ENCODE results near the gene LRRC27.
A peak's percentile ranks its signal among the peaks of the same experiment; 100 is the strongest.
"Not testable (repeated sequence)": the region's sequence is repeated elsewhere in the genome, so short reads cannot be mapped to it uniquely, and the experiment has no call there.

Gene LRRC27

DNA sequence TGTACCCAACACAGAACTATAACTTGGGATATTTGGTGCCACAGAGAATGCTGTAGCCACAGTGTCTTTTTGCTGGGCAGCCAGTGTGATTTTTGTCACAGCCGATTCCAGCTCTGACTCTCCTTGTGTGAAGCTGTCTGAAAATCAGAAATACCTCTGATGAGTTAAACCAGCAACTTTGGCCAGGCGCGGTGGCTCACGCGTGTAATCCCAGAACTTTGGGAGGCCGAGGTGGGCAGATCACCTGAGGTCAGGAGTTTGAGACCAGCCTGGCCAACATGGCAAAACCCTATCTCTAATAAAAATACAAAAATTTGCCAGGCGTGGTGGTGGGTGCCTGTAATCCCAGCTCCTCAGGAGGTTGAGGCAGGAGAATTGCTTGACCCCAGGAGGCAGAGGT is 5.9 kb downstream of the LRRC27 start:
- DNase-seq (ENCODE audit: low read depth in 2 of 2) = not testable (repeated sequence)

DNA sequence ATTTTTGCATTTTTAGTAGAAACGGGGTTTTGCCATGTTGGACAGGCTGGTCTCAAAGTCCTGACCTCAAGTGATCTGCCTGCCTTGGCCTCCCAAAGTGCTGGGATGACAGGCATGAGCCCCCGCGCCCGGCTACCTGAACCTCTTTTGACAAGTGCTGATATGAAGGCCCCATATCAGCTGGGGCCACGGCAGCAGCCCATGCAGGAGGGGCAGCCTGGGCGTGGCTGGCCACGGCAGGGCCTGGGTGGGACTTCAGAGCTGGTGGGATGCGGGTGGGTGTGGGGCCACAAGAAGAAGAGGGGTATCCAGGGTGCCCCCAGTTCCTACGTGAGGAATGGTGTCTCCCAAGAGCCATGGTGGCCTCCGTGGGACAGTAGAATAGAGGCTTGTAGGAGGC is 6.9 kb downstream of the LRRC27 start:
- no peak for DNase-seq (ENCODE audit: low read depth in 2 of 2)

DNA sequence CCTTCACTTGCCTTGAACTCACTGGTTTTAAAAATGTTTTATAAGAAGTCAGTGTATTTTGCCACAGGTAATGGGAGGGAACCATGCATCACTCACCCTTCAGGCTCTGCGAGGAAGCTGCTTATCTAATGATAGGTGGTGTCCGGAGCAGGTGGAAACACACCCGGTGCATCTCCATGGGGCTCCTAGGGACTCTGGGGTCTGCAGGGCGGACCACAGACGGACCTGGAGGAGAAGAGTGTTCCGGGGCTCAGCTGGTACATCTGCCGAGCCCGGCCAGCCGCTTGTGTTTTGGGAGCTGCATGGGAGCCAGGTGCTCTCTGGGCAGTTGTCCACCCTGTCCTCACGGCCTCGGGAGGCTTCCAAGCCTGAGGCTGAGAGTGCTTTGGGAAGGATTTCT is 7.3 kb downstream of the LRRC27 start:
- DNase-seq (ENCODE audit: low read depth in 2 of 2) = no peak

DNA sequence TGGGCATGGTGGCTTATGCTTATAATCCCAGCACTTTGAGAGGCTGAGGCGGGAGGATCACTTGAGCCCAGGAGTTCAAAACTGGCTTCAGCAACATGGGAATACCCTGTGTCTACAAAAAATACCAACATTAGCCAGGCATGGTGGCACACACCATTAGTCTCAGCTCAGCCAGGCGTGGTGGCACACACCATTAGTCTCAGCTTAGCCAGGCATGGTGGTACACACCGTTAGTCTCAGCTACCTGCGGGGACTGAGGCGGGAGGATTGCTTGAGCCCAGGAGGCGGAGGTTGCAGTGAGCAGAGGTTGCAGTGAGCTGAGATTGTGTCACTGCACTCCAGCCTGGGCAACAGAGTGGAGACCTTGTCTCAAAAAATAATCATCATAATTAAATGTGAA is 9.0 kb downstream of the LRRC27 start:
- no peak for DNase-seq (ENCODE audit: low read depth in 2 of 2)

DNA sequence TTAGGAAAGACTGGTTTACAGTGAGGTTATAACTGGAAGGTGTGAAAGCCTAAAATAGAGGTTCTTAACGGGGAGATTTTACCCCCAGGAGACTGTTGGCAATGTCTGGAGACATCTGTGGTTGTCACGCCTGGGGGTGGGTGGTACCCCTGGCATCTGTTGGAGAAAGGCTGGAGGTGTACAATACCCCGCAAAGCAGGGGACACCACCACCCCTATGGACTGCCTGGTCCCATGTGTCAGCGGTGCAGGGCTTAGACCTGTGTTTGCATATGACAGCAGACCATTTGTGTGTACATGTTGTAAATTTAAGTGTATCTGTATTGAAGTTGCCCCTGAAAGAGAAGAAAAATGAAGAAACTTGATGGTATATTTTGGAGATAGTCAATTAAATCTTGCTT is 9.8 kb downstream of the LRRC27 start:
- no peak for DNase-seq (ENCODE audit: low read depth in 2 of 2)

DNA sequence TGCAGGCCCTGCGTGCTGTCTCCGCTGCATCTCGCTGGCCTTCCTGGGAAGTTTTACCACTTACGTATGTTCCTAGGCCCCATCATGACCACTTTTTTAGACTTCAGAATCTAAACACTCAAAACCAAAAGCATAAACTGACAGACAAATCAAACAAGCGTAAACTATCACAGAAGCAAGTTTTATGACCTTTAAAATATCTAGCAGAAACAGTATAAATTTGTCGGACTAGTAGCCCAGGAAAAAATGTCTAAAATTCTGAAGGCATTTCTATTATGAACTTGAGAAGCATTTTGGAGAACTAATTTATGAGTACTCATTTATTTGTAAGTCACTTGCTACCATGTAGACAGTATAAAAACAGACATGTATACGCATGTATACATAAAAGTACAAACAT is 10.6 kb downstream of the LRRC27 start:
- no peak for DNase-seq (ENCODE audit: low read depth in 2 of 2)

DNA sequence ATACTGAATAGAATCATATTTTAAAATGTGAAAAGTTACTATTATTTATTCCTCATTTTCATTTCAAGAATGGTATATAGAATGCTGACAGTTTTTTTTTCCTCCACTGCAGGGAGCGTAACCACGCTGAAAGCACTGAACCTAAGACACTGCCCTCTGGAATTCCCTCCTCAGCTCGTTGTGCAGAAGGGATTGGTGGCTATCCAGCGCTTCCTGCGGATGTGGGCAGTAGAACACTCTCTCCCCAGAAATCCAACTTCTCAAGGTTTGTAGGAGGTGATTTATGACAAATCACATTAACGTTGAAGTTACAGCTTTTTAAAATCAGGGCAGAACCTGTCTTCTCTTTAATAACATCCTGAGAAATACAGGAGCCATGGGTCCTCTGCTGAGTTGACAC is 12.4 kb downstream of the LRRC27 start:
- no peak for DNase-seq (ENCODE audit: low read depth in 2 of 2)

DNA sequence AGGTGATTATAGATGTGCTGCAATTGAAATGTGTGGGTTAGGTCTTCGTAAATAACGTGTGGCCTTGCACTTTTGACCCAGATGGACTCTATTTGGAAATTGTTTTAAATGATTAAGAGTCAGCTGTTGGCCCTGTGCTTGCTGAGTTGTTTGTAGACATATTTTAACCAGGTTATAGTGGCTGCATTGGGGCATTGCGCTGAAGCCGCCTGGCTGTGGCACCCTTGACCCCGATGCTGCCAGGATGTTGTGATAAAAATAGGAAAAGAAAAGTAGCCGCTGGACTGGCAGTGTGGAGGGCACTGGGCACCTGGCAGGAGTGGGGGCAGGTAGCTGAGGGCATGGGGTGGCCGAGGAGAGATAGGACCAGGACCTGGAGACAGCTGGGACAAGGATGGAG is 13.4 kb downstream of the LRRC27 start:
- no peak for DNase-seq (ENCODE audit: low read depth in 2 of 2)

DNA sequence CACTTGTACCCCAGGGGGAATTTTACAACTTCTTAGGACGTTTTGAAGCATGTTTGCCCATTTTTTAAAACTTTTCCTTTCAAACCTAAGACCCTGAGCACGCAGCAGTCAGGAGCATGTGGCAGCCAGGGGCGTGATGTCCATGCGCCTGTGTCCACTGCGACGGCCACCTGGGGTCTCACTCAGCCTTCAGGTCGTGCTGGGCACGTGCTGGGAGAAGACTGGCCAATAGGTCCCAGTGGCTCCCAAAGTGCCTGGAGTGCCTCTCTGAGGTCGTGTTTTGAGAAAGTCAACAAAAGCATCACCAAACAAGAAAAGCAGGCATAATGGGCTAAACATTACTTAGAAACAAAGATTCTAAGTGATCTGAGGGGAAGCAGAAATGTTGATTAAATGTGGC is 14.8 kb downstream of the LRRC27 start:
- no peak for DNase-seq (ENCODE audit: low read depth in 2 of 2)

DNA sequence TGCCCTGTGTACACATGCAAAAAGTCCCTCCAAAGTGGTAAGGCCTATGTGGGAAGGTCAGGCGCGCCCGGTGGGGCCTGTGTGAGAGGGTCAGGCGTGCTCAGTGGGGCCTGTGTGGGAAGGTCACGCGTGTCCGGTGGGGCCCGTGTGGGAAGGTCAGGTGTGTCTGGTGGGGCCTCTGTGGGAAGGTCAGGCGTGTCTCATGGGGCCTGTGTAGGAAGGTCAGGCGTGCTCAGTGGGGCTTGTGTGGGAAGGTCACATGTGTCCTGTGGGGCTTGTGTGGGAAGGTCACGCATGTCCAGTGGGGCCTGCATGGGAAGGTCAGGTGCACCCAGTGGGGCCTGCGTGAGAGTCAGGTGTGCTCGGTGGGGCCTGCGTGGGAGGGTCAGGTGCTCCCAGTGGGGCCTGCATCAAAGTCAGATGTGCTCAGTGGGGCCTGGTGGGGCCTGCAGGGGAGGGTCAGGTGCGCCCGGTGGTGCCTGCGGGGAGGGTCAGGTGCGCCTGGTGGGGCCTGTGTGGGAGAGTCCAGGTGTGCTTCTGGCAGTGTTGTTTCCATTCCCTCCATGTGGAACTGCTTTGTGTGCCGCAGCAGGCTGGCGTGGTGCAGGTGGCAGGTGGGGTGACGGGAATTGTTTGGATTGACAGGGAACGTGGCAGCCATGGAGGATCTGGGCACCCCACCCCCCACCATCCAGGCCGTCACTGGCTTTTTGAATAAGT is 15.4 kb downstream of the LRRC27 start:
- DNase-seq (ENCODE audit: low read depth in 2 of 2) = no peak

DNA sequence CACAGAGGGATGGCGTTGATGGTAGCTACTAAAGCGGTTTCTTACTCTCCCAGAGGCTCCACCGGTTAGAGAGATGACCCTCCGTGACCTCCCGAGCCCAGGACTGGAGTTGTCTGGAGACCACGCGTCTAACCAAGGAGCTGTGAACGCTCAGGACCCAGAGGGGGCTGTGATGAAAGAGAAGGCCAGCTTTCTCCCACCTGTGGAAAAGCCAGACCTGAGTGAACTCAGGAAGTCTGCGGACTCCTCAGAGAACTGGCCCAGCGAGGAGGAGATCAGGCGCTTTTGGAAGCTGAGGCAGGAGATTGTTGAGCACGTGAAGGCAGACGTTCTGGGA is 15.9 kb downstream of the LRRC27 start:
- no peak for DNase-seq (ENCODE audit: low read depth in 2 of 2)

DNA sequence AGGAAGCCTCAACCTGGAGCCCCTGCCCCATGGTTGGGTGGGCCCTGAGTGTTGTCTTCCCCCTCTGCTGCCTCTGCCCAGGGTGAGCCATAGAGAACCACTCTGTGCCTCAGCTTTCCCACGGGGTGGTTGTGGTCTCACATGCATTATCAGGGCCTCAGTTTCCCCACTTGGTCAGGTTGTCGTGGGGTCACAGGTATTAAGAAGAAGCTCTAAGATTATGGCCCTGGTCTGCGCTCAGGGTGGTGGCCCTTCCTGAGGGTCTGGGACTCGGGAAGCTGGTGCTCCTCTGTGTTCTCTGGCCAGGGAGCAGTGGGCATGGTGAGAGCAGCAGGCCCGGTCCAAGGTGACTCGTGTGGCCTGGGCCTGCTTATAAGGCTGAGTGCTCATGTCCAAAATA is 17.8 kb downstream of the LRRC27 start:
- no peak for DNase-seq (ENCODE audit: low read depth in 2 of 2)

DNA sequence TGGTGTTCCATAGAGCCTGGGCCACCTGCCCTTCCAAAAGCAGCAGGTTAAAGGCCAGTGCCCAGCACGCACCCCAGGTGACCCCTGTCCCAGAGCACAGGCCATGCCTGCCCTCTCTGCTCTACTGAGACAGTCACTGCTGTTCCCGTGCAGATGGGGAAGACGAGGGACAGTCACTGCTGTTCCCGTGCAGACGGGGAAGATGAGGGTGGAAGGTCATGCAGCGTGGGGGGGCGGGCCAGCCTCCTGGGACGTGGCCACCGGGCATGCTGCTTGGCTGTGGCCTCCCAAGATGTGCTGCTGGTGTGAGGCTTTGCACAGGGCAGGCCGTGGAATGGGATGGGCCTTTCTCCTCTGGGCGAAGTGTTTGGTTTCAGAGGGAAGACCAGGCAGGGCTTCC is 18.4 kb downstream of the LRRC27 start:
- no peak for DNase-seq (ENCODE audit: low read depth in 2 of 2)

DNA sequence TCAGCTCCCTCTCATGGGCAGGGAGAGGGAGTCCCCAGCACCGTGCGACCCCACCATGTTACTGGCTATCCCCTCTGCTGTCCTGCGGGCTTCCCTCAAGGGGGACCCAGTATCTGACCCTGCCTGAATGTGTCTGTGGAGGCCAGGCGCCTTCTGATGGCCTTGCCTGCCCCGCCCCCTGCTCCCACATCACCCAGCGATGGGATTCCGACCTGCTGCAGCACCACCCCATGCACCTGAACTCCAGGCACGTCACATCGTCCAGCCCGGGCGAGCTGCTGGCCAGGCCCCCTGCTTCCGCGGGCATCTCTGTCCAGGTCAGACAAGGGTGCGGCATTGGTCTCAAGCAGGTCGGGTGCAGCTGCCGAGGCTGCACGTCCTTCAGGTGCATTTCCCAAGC is 19.0 kb downstream of the LRRC27 start:
- DNase-seq (ENCODE audit: low read depth in 2 of 2) = no peak

DNA sequence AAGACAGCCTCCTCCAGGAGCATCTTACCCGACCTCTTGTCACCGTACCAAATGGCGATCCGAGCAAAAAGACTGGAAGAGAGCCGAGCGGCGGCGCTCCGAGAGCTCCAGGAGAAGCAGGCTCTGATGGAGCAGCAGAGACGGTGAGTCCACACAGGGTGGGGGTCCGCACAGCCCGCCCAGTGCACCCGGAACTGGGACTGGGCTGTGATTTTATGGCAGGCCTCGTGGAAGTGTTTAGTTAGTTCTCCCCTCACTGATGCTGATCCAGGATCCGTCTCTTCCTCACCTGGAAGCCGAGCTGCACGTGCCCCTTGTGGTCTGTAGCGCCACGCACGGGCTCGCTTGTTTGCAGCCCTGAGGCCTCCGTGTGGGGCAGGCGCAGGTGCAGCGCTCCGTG is 19.6 kb downstream of the LRRC27 start:
- no peak for DNase-seq (ENCODE audit: low read depth in 2 of 2)

DNA sequence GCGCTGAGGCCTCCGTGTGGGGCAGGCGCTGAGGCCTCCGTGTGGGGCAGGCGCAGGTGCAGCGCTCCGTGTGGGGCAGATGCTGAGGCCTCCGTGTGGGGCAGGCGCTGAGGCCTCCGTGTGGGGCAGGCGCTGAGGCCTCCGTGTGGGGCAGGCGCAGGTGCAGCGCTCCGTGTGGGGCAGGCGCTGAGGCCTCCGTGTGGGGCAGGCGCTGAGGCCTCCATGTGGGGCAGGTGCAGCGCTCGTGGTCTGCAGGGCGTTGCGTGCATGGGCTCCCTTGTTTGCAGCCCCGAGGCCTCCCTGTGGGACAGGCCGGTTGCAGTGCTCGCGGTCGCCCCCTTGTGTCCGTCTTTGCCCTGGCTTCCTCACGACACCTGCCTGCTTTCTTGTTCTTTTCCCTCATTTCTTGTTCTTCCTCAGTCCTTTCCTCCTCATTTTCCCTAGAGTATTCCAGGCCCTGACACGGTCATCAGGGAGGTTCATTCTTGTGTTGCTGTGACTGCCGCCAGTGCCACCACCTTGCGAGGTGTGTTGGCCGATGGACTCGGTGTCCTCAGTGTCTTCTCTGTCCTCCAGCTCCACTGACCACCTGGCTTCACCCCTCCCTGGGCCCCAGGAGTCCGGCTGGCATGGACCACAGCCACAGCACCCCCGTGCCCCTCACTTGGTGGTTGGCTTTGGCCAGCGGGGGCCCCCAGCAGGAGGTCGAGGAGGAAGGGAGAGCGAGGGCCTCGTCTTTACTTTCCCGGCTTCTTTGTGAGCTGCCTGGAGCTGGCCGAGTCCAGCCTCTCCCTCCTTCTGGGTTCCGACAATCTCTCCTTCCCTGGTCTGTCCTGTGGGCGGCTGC is 20.7 kb downstream of the LRRC27 start:
- DNase-seq (ENCODE audit: low read depth in 2 of 2) = peak; percentile 37 to 48

DNA sequence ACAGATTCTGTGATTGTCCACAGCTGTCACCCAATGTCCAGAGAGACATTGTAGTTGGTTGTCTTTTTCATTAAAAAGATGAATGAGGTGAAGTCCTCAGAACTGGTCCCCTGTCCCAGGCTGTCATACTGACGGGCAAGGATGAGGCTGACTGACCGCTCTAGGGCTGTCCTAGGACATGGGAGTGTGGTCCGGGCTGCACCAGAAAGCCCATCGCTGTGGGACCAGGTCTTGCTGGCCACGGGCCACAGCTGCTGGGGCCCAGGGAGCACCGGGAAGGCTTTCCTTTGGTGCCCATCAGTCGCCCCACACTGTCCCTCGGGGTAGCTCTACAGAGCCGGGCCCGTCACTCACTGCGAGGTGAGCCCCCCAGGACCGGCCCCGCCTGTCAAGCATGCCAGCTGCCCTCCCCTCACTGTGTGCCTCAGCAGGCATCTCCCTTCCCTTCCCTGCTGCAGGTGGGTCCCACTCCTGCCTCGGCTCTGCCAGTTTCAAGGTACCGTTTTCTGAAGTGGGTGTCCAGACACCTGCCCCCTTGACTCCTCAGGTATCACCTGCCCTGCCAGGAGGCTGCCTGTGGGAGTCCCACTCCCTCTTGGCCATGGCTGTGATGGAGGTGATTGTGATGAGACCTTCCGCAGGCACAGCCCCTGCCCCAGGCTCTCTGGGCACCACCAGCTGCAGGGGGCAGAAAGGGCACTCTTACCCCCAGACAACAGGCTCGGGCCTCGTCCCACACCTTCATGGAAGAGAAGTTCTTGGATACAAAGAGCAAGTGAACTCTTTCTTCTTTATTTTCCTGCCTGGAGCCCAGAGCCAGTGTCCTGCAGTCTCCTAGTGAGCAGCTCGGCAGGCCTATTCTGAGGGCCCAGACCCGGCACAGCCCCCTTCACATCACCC is 21.7 kb downstream of the LRRC27 start:
- DNase-seq (ENCODE audit: low read depth in 2 of 2) = no peak

DNA sequence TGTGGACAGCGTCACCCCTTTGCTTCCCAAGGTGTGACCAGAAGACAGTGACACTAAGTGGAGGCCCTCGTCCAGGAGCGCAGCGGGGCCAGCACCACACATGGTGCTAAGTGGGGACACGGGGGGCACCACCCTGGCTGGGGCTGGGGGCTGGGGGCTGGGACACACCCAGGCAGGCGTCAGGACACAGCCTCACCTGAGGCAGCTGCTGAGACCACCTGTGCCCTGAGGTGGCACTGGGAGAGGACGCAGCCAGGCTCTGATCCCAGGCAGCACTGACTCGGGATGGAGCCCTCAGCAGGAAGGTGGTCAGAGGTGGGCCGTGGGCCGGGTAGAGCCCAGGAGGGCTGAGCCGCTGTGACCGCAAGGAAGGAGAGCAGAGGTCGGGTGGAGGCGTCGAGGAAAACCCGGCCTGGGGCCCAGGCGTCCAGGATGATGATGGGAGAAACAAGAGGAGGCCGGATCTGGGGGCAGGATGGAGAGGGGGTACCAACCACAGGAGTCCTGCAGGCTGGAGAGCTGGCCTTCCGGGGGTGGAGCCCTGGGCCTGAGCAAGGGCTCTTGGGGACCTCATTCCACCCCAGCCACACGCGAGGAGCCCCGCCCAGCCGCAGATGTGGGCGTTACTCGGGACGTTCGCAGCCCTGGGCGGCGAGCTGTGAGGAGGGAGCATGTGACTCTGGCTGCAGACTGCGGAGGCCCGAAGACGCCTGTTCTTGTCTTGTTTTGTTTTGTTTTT is 22.5 kb downstream of the LRRC27 start:
- DNase-seq (ENCODE audit: low read depth in 2 of 2) = no peak

DNA sequence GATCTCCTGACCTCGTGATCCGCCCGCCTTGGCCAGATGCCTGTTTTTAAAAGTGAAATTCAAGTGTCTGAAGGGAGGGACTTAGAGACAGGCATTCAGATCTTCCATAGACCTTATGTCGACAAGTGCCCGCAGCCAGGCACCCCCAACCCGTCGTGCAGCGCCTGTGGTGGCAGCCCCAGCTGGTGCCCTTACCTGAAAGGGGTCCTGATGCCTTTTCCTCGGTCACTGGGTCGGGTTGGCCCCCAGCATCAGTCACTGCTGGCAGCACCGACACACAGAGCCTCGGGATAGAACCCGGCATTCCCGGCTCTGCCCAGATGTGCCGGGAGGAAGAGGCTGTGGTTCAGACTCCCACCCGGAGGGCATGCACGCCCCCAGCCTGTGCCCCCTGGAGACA is 23.3 kb downstream of the LRRC27 start:
- no peak for DNase-seq (ENCODE audit: low read depth in 2 of 2)

DNA sequence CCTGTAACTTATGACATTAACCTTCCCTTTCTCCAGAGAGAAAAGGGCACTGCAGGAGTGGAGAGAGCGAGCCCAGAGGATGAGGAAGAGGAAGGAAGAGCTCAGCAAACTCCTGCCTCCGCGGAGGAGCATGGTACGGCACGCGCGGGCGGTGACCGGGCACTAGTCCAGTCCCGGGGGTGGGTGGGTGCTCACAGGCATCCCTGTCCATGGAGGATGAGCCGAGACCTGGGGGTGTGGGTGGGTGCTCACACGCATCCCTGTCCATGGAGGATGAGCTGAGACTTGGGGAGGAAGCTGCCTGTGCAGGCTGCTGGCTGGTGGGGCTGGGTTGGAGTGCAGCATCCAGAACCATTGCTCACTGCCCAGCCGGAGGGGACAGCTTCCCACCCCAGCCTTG is 23.8 kb downstream of the LRRC27 start:
- DNase-seq (ENCODE audit: low read depth in 2 of 2) = no peak

DNA sequence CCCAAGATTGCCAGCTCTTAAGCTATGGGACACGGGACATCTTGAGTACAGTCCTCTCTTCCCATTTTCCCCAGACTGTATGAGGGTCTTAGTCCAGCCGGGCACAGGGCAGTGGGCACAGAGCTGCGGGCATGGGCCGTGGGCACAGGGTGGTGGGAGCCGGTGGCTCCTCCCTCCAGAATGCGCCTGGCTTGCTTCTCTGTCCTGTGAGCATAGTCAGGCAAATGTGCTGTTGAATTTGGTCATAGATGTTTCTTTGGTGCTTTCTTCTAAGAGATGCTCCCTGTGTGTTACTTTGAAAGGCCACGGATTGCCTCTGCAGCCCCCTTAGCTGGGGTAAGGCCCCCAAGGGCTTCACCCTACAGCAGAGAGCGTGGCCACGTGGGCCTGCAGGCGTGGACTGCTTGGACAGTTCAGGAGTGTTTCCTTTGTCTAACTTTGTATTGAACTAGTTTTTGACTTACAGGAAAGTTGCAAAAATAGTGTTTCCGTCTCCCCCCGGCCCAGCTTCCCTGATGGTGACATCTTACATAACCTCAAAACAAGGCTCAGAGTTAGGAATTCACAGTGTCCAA is 24.7 kb downstream of the LRRC27 start:
- no peak for DNase-seq (ENCODE audit: low read depth in 2 of 2)

Data from stimulated activated CD8-positive, alpha-beta memory T cell treated with anti-CD3 and anti-CD28 coated beads, Interleukin-15, amount 100 ng/mL, for 48 hours (primary cell).